DND-41 (cell line): ENCODE results near the gene CLDN34.

Experiments
- EZH2 ChIP-seq: IDR thresholded peaks from 3 replicates; pipeline ENCODE4 v1.6.1; 2012; ENCODE audit warnings: borderline replicate concordance, low read depth, mild to moderate bottlenecking, moderate library complexity, low read length, inconsistent platforms; ENCODE audit not compliant: severe bottlenecking
- TF ChIP-seq, protein P1 (sequence below): IDR thresholded peaks from 2 replicates; pipeline ENCODE4 v1.5.1; 2012; ENCODE audit warnings: borderline replicate concordance, low read length, moderate library complexity, mild to moderate bottlenecking; ENCODE audit not compliant: poor library complexity, severe bottlenecking; ENCODE audit errors: extremely low read depth

DNA sequence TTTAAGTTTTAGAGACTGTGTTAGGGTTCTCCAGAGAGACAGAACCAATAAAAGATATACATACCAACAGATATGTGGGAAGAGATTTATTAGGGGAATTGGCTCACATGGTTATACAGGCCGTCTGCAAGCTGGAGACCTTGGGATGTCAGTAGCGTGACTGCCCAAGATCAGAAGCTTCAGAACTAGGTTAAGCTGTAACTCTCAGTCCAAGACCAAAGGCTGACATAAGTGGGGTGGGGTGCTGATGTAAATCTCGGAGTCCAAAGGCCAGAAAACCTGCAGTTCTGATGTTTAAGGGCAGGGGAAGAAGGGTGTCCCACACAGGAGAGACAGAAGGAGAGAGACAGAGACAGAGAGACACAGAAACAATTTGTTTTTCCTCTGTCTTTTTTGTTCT, 10.5 kb downstream of the CLDN34 start:
- TF ChIP-seq, protein P1, sequence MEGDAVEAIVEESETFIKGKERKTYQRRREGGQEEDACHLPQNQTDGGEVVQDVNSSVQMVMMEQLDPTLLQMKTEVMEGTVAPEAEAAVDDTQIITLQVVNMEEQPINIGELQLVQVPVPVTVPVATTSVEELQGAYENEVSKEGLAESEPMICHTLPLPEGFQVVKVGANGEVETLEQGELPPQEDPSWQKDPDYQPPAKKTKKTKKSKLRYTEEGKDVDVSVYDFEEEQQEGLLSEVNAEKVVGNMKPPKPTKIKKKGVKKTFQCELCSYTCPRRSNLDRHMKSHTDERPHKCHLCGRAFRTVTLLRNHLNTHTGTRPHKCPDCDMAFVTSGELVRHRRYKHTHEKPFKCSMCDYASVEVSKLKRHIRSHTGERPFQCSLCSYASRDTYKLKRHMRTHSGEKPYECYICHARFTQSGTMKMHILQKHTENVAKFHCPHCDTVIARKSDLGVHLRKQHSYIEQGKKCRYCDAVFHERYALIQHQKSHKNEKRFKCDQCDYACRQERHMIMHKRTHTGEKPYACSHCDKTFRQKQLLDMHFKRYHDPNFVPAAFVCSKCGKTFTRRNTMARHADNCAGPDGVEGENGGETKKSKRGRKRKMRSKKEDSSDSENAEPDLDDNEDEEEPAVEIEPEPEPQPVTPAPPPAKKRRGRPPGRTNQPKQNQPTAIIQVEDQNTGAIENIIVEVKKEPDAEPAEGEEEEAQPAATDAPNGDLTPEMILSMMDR, result no peak
- TF ChIP-seq EZH2, result no peak
